ENCODE data around the gene KCNIP4. TPM values are rescaled to one million over a fixed set of nuclear protein-coding genes. Genes with fewer than 3 reads are reported as not detected.

Gene KCNIP4
- total and polyA plus RNA-seq, 8 donors = 0.05 TPM; not detected in 7

DNA sequence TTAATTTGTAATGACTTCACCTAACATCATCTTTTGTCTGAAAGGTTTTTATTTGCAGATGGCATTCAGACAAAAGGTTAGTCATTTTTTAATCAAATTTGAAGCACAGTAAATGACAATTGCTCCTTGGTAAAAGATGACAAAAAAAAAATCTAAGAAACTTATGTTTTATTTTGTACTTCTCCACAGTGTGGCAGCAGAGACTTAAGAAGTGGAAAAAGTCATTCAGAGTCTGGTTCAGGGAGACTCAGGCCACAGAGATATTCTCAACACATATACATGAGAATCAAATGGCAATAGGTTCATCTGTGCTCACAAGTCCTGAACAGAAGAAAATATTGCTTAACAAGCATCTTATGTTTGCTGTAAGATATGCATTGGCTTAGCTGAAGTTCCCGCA is 436.2 kb downstream of the KCNIP4 start:
- no peak for TF ChIP-seq CTCF (IDR thresholded peaks at IDR 0.05)
- ATAC-seq (peak in 3 of 4 donors; percentile 66 to 71 (median 68)), DNase-seq (no peak), FAIRE-seq (peak; percentile 60)
- intact Hi-C loops (cut with DNase I) = loop anchor here in 2 of 3 donors (5.0 to 10.0 kb wide), 2 partner anchors 252 to 255 kb away; no protein-coding TSS in a partner anchor
- Histone ChIP-seq H3K27ac (no peak overlapping the region), H3K9me3 (no peaks in the 10 kb centered on the region), H3K4me3 (no peak overlapping the region), H3K36me3 (no peaks in the 10 kb centered on the region), H3K27me3 (no peaks in the 10 kb centered on the region), H3K4me1 (no peaks in the 10 kb centered on the region)
- 71 to 84% methylated on average over 1 of the region's 1 CpG for WGBS, 2 donors

GRCh38 chr4:21507439-21507838 is 441.1 kb downstream of the KCNIP4 start:
- FAIRE-seq = no peak

DNA sequence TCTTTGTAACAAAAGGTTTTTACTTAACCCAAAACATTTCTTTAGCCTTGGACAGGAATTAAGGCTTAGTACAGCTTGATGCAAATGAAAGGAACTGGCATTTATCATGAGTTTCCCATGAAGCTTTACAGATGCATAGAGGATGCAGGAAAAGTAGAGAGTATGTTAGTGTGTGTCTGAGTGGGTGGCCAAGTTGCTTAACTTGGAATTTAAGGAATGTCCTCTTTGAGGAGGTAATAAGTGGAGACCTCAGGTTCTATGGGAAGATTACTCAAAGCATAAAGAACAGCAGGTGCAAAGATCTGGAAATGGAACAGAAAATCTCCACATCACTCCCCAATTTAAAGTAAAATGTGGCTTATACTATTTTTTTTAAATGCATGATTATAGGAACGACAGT is 457.9 kb downstream of the KCNIP4 start:
- no peak for DNase-seq
- intact Hi-C loops (cut with DNase I) = no loop called here
- 25 to 45% methylated on average over 1 of the region's 1 CpG for WGBS, 2 donors

More at GRCh38 chr4:21507439-21507838, 441.1 kb downstream of the KCNIP4 start:
- Histone ChIP-seq H3K4me3 (no peak overlapping the region), H3K27ac (no peak overlapping the region), H3K4me1 (no peaks in the 10 kb centered on the region), H3K36me3 (no peaks in the 10 kb centered on the region), H3K27me3 (no peaks in the 10 kb centered on the region), H3K9me3 (no peaks in the 10 kb centered on the region)
- intact Hi-C loops (cut with DNase I) = no loop called here
- DNase-seq = no peak
- WGBS, 2 donors = 82 to 91% methylated on average over 4 of the region's 4 CpGs
- no peak for ATAC-seq
- TF ChIP-seq CTCF (IDR thresholded peaks at IDR 0.05) = no peak

GRCh38 chr4:21476757-21477156 is 471.8 kb downstream of the KCNIP4 start:
- no peak for FAIRE-seq
- Histone ChIP-seq H3K4me1 (no peaks in the 10 kb centered on the region), H3K27me3 (peaks cover 0 to 7% (median 2%) of the 10 kb centered on the region in 4 donors), H3K4me3 (no peak overlapping the region), H3K9me3 (no peaks in the 10 kb centered on the region), H3K36me3 (no peaks in the 10 kb centered on the region), H3K27ac (no peak overlapping the region)
- no peak for DNase-seq
- no peak for TF ChIP-seq CTCF (IDR thresholded peaks at IDR 0.05)
- intact Hi-C loops (cut with DNase I) = no loop called here
- ATAC-seq = peak in 1 of 4 donors; percentile 38
- WGBS, 2 donors = 15 to 21% methylated on average over 3 of the region's 3 CpGs

More for the DNA sequence above, 457.9 kb downstream of the KCNIP4 start:
- FAIRE-seq (no peak), ATAC-seq (no peak)
- Histone ChIP-seq H3K36me3 (no peaks in the 10 kb centered on the region), H3K27me3 (no peaks in the 10 kb centered on the region), H3K4me3 (no peak overlapping the region), H3K27ac (no peak overlapping the region), H3K9me3 (no peaks in the 10 kb centered on the region), H3K4me1 (no peaks in the 10 kb centered on the region)
- TF ChIP-seq CTCF (IDR thresholded peaks at IDR 0.05) = no peak

GRCh38 chr4:21474195-21474594 is 474.4 kb downstream of the KCNIP4 start:
- Histone ChIP-seq H3K4me3 (no peak overlapping the region), H3K9me3 (no peaks in the 10 kb centered on the region), H3K4me1 (no peaks in the 10 kb centered on the region), H3K36me3 (no peaks in the 10 kb centered on the region), H3K27me3 (peaks cover 0 to 4% (median under 1%) of the 10 kb centered on the region in 4 donors), H3K27ac (no peak overlapping the region)
- intact Hi-C loops (cut with DNase I) = loop anchor here in 1 of 3 donors (5.0 kb wide), 1 partner anchor 702 kb away; no protein-coding TSS in a partner anchor
- FAIRE-seq (no peak), DNase-seq (no peak), ATAC-seq (no peak)
- WGBS, 2 donors = 40 to 64% methylated on average over 3 of the region's 3 CpGs
- no peak for TF ChIP-seq CTCF (IDR thresholded peaks at IDR 0.05)

Data from pancreas (tissue), 10 donors.